Heart right ventricle (tissue), 16 donors: ENCODE results near the gene DDX39A. TPM values are rescaled to one million over a fixed set of nuclear protein-coding genes. Genes with fewer than 3 reads are reported as not detected.
"Not testable (repeated sequence)": the region's sequence is repeated elsewhere in the genome, so short reads cannot be mapped to it uniquely, and the experiment has no call there.

ENCODE experiments used
- ATAC-seq, 8 donors: fragments of 200-7000 bp; cut with Tn5 transposase; one replicate each; pipeline ENCODE4 v1.9.1; 2020; ENCODE audit warnings: mild to moderate bottlenecking in 8 of 8, moderate library complexity in 8 of 8, moderate number of reproducible peaks in 1 of 8
- DNase-seq, 2 donors: peaks; one replicate each; pipeline ENCODE4 v3.0.0-alpha.2; 2020
- H3K27ac ChIP-seq, 10 donors: fragments of 200-600 bp; sonication (generic) in 2 of 10; one replicate each; pipeline versions ENCODE4 v1.5.0 to v1.8.0; 2020 to 2022; ENCODE audit warnings: mild to moderate bottlenecking in 3 of 10
- H3K27me3 ChIP-seq, 7 donors: fragments of 200-600 bp; one replicate each; pipeline ENCODE4 v1.8.0; 2021 to 2022; ENCODE audit warnings: mild to moderate bottlenecking in 2 of 7
- H3K36me3 ChIP-seq, 9 donors: fragments of 200-600 bp; sonication (generic) in 1 of 9; one replicate each; pipeline versions ENCODE4 v1.5.0 to v1.8.0; 2020 to 2022; ENCODE audit warnings: mild to moderate bottlenecking in 2 of 9
- H3K4me1 ChIP-seq, 9 donors: fragments of 200-600 bp; sonication (generic) in 1 of 9; one replicate each; pipeline versions ENCODE4 v1.5.0 to v1.8.0; 2020 to 2022; ENCODE audit warnings: mild to moderate bottlenecking in 4 of 9
- H3K4me3 ChIP-seq, 10 donors: fragments of 200-600 bp; sonication (generic) in 2 of 10; one replicate each; pipeline versions ENCODE4 v1.5.0 to v1.8.0; 2020 to 2022; ENCODE audit warnings: mild to moderate bottlenecking in 7 of 10, moderate library complexity in 2 of 10
- H3K9me3 ChIP-seq, 11 donors: fragments of 200-600 bp in 10 of 11; sonication (generic) in 2 of 11; one replicate each; pipeline versions ENCODE4 v1.5.0 to v1.8.0; 2013 to 2022; ENCODE audit warnings: mild to moderate bottlenecking in 2 of 11, control low read depth in 1 of 11, moderate library complexity in 1 of 11
- CTCF ChIP-seq, 9 donors: fragments of 200-600 bp; sonication (generic) in 2 of 9; IDR thresholded peaks; one replicate each; pipeline versions ENCODE4 v1.5.0 to v1.8.0; 2021 to 2022; ENCODE audit warnings: antibody characterized with exemption in 9 of 9, mild to moderate bottlenecking in 5 of 9, moderate library complexity in 1 of 9
- WGBS, 2 donors: extraction: QIAGEN DNeasy Blood & Tissue Kit; methylation state at CpG; one replicate each; pipeline ENCODE4 v1.1.7; 2013; ENCODE audit warnings: inconsistent platforms in 1 of 2; 5-methylcytosine and 5-hydroxymethylcytosine counted together
- intact Hi-C, 10 donors: fragments of 100-400 bp; cut with DNase I; formaldehyde crosslinking; loops; one replicate each; pipeline versions ENCODE4 v1.11.1 to v1.14.2; 2022
- polyA plus RNA-seq, 2 donors: library from polyadenylated mRNA; stranded (reverse); fragments of 200-250 nt; gene quantifications; one replicate each; pipeline ENCODE4 v1.2.3, GENCODE V29; 2013
- total RNA-seq, 10 donors: library from RNA; stranded (reverse); fragmentation: NEBNext Ultra II Directional in 3 of 10; extraction: Animal tissue kit (Norgen Biotek cat#: 25700) in 3 of 10; gene quantifications; one replicate each; pipeline versions ENCODE4 v1.2.1 to v1.2.4, GENCODE V29; 2021 to 2023
- donor health status: Arrhythmogenic right ventricular cardiomyopathy.
- donor health status: ischemic (EF 13 %, LVEDD 7.1; RV severe dilation, severe dysfunction).
- donor health status: healthy with polysubstance abuse.
- donor health status: DM: no; HTN: yes; CAD: no.
- donor health status: DM: no; HTN: no; CAD: no.
- donor health status: ischemic (EF 25% LVEDD 6.9; RV normal size, moderate dysfunction).
- donor health status: ischemic (EF 25% LVEDD 5.7; RV mildly dilated, moderate dysfunction).
- donor health status: healthy.
- donor health status: DM: yes; HTN: yes; CAD: no.
- donor health status: Ischemic cardiomyopathy.
- donor health status: ischemic (EF 35%, LVEDD 5.7; RV mildly dilated, moderate dysfunction).
- donor health status: nonischemic (EF 11% LVEDD 7.7; RV severe dilation, severe dysfunction).
- donor health status: DM: yes; HTN: yes; CAD: no.
- donor health status: PGD.
- donor health status: ischemic (EF 29% LVEDD 5.4; RV normal size, mild dysfunction).
- donor health status: nonischemic (EF 23%, LVEDD 6.1; RV moderate dilation, normal function).

The DDX39A gene
- total and polyA plus RNA-seq, 12 donors = 15.4 to 110 (median 24.3) TPM

GRCh38 chr19:14366529-14366928 is 52.6 kb downstream of the DDX39A start:
- peak; percentile 44 to 53 for DNase-seq
- H3K36me3 ChIP-seq = no peaks in the 10 kb centered on the region
- intact Hi-C loops = no loop called here

GRCh38 chr19:14364098-14364443 is 55.1 kb downstream of the DDX39A start:
- intact Hi-C loops = loop anchor here in 4 of 10 donors (5.0 kb wide), 1 partner anchor 43 kb away; no protein-coding TSS in a partner anchor
- peaks cover 0 to 75% (median 29%) of the 10 kb centered on the region in 9 donors for H3K4me1 ChIP-seq
- not testable (repeated sequence) for H3K9me3 ChIP-seq, H3K27me3 ChIP-seq, H3K36me3 ChIP-seq, DNase-seq, ATAC-seq
- peak overlapping the region in 9 of 10 donors; percentile 64 to 87 (median 78) for H3K27ac ChIP-seq
- H3K4me3 ChIP-seq = peak overlapping the region in 5 of 10 donors; percentile 14 to 50 (median 37)
- 66 to 75% methylated on average over 9 of the region's 9 CpGs for WGBS, 2 donors

More at GRCh38 chr19:14366529-14366928, 52.6 kb downstream of the DDX39A start:
- Histone ChIP-seq H3K27ac (peak overlapping the region in 1 of 10 donors; percentile 94), H3K4me1 (peaks cover 0 to 98% (median 29%) of the 10 kb centered on the region in 9 donors), H3K9me3 (no peaks in the 10 kb centered on the region), H3K4me3 (no peak overlapping the region), H3K27me3 (no peaks in the 10 kb centered on the region)
- 37 to 51% methylated on average over 3 of the region's 3 CpGs for WGBS, 2 donors
- no peak for TF ChIP-seq CTCF (IDR thresholded peaks at IDR 0.05)
- ATAC-seq = peak in 1 of 8 donors; percentile 27

- peak overlapping the region in 9 of 10 donors; percentile 64 to 87 (median 78) for H3K27ac ChIP-seq
- H3K4me1 ChIP-seq = peaks cover 0 to 68% (median 29%) of the 10 kb centered on the region in 9 donors
- no peaks in the 10 kb centered on the region for H3K36me3 ChIP-seq
- intact Hi-C loops = loop anchor here in 5 of 10 donors (2.0 to 5.0 kb wide), 2 partner anchors 43 to 44 kb away; no protein-coding TSS in a partner anchor
- H3K9me3 ChIP-seq = no peaks in the 10 kb centered on the region
- TF ChIP-seq CTCF (IDR thresholded peaks at IDR 0.05) = no peak
- DNase-seq = peak; percentile 87 to 91
- peak; percentile 82 to 95 (median 90) for ATAC-seq
- peak overlapping the region in 8 of 10 donors; percentile 14 to 50 (median 37) for H3K4me3 ChIP-seq
- 11 to 23% methylated on average over 35 of the region's 35 CpGs for WGBS, 2 donors
- no peaks in the 10 kb centered on the region for H3K27me3 ChIP-seq
Observed at GRCh38 chr19:14363183-14364097, 55.7 kb downstream of the DDX39A start.

DNA sequence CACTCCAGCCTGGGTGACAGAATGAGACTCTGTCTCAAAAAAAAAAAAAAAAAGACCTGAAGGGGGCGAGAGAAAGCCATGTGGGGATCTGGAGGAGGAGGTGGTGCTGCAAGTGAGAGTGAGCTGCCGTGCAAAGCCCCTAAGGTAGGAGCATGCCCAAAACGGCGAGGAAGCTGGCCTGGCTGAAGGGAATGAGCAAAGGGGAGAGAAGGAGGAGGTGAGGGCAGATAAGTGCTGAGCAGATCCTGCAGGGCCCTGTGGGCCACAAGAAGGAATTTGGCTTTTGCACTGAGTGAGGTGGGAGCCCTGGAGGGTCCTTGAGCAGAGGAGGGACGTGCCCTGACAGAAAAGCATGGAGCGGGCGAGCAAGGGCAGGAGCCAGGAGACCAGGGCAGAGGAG is 57.3 kb downstream of the DDX39A start:
- intact Hi-C loops = loop anchor here in 5 of 10 donors (2.0 to 5.0 kb wide), 2 partner anchors 45 kb away; no protein-coding TSS in a partner anchor
- no peak for DNase-seq
- Histone ChIP-seq H3K9me3 (no peaks in the 10 kb centered on the region), H3K27me3 (no peaks in the 10 kb centered on the region), H3K27ac (no peak overlapping the region), H3K4me3 (no peak overlapping the region), H3K4me1 (peaks cover 0 to 61% (median 29%) of the 10 kb centered on the region in 9 donors), H3K36me3 (no peaks in the 10 kb centered on the region)
- ATAC-seq = peak in 1 of 8 donors; percentile 17
- TF ChIP-seq CTCF (IDR thresholded peaks at IDR 0.05) = peak in 7 of 9 donors; percentile 11 to 33 (median 20)
- 63 to 66% methylated on average over 7 of the region's 7 CpGs for WGBS, 2 donors

Other genes starting within 250 kb of the DDX39A start
- 10 to 100 TPM in 9 of 10 donors, 1 to 10 TPM in 1; 9.0 to 31.9 (median 13.1) TPM for gene ADGRL1, start 213.2 kb downstream of the DDX39A start, total RNA-seq
- 10 to 100 TPM in 1 of 2 donors, 1 to 10 TPM in 1; 5.1 to 12.5 TPM for gene ADGRL1, start 213.2 kb downstream of the DDX39A start, polyA plus RNA-seq
- 10 to 100 TPM; 24.0 to 58.0 (median 32.8) TPM for gene ADGRE5, start 37.9 kb downstream of the DDX39A start, total RNA-seq
- 10 to 100 TPM; 14.5 to 30.6 TPM for gene ADGRE5, start 37.9 kb downstream of the DDX39A start, polyA plus RNA-seq
- gene PKN1, start 14.0 kb upstream of the DDX39A start, total RNA-seq = 100 to 1,000 TPM in 9 of 10 donors, 10 to 100 TPM in 1; 85.2 to 176 (median 126) TPM
- gene PKN1, start 14.0 kb upstream of the DDX39A start, polyA plus RNA-seq = 100 to 1,000 TPM; 108 to 146 TPM
- under 1 TPM in 1 of 10 donors, not detected in 9; 0.17 TPM for gene PTGER1, start 56.0 kb upstream of the DDX39A start, total RNA-seq
- under 1 TPM in 1 of 2 donors, not detected in 1; 0.16 TPM for gene PTGER1, start 56.0 kb upstream of the DDX39A start, polyA plus RNA-seq
- gene GIPC1, start 76.8 kb upstream of the DDX39A start, total RNA-seq = 10 to 100 TPM; 41.6 to 51.5 (median 45.8) TPM
- 10 to 100 TPM; 57.3 to 84.1 TPM for gene GIPC1, start 76.8 kb upstream of the DDX39A start, polyA plus RNA-seq
- 10 to 100 TPM; 40.3 to 99.0 (median 46.4) TPM for gene DNAJB1, start 99.1 kb upstream of the DDX39A start, total RNA-seq
- gene DNAJB1, start 99.1 kb upstream of the DDX39A start, polyA plus RNA-seq = 10 to 100 TPM; 23.6 to 44.2 TPM
- 10 to 100 TPM; 61.4 to 99.6 (median 73.1) TPM for gene TECR, start 110.3 kb upstream of the DDX39A start, total RNA-seq
- 100 to 1,000 TPM in 1 of 2 donors, 10 to 100 TPM in 1; 88.7 to 194 TPM for gene TECR, start 110.3 kb upstream of the DDX39A start, polyA plus RNA-seq
- 100 to 1,000 TPM; 347 to 525 (median 467) TPM for gene NDUFB7, start 152.7 kb upstream of the DDX39A start, total RNA-seq
- gene NDUFB7, start 152.7 kb upstream of the DDX39A start, polyA plus RNA-seq = 1,000 to 10,000 TPM; 1,131 to 1,673 TPM
- gene CLEC17A, start 163.7 kb upstream of the DDX39A start, total RNA-seq = under 1 TPM in 1 of 10 donors, not detected in 9; 0.12 TPM
- not detected for gene CLEC17A, start 163.7 kb upstream of the DDX39A start, polyA plus RNA-seq